OCI-M2 (cell line): Measurements from ENCODE around the gene PHKA1.
"Not testable (repeated sequence)": the region's sequence is repeated elsewhere in the genome, so short reads cannot be mapped to it uniquely, and the experiment has no call there.

Source experiments
- DNase-seq: peaks from one replicate; lab custom pipeline; 2025; ENCODE audit not compliant: unreplicated experiment; lab: John Stamatoyannopoulos, UW

PHKA1 gene

DNA sequence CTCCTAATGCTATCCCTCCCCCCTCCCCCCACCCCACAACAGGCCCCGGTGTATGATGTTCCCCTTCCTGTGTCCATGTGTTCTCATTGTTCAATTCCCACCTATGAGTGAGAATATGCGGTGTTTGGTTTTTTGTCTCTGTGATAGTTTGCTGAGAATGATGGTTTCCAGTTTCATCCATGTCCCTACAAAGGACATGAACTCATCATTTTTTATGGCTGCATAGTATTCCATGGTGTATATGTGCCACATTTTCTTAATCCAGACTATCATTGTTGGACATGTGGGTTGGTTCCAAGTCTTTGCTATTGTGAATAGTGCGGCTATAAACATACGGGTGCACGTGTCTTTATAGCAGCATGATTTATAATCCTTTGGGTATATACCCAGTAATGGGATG is 44.6 kb downstream of the PHKA1 start:
- not testable (repeated sequence) for DNase-seq

DNA sequence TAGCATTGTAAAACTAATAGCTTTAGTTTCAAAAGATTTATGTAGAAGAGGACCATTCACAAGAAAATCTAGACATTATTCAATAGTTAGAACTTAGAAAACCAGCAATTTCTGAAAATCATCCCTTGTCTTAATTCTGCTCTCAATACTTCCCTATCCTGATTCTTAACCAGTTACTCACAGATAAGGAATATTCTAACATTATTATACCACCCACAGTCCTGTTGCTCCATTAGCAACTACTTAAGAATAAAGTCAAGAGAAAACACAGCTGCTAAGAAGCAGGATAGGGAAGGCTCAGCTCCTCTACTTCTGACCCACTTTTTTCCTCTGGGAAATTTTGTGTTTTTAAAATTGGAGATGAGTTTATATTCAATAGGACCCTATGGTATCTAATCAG is 47.7 kb downstream of the PHKA1 start:
- no peak for DNase-seq

DNA sequence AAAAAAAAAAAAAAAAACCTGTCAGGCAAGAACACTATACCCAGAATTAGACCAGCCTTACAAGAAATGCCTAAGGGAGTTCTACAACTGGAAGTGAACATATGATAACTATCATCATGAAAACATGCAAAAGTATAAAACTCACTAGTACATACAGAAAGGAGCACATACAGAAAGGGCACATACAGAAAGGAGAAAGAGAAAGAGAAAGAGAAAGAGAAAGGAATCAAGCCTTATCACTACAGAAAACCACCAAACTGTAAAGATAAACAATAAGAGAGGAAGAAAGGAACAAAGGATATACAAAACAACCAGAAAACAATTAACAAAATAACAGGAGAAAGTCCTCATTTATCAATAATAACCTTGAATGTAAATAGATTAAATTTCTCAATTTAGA is 50.4 kb downstream of the PHKA1 start:
- DNase-seq: no peak

DNA sequence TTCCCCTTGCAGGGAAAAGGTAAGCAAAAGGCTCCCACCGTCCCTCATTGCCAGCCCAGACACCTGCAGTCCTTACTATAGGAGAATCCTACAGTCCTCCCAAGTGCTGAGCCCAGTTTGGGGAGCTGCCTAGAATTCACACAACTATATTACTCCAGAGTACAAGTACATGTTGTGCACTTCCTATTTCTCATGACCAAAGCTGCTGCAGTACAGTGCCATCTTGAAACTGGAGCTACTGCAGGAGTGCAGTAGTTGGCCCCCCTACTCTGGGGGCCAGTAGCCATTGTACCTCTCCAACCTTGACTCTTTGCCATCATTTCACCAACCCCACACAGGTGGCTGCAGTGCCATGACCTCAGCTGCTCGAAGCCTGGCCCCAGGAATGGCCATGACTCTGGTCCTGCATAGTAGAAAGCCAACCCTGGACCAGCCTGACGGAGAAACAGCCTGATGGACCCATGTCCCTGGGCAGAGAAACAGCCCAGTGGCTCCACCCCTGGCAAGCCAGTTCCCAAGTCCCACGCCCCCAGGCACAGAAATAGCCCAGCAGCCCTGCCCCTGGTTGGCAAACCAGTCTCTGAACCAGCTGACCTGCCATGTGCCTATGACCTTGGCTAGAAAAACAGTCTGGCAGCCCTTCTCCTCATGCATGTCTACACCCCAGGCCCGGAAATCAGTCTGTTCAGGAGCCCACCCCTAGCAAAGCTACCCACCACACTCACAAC is 51.9 kb downstream of the PHKA1 start:
- DNase-seq: no peak

DNA sequence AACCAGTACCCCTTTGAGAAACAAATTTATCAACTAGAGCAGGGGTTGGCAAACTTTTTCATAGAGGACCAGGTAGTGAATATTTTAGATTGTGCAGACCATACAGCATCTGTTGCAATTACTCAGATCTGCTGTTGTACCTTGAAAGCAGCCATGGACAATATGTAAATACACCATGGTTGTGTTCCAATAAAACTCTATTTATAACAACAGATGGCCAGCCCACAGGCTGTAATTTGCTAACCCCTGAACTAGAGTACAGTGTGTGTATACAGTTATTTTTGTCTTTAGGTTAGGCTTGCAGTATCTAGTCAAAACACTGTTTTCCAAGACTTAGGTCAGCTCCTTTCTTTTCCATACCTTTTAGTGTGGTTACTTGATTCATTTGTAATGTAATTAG is 54.4 kb downstream of the PHKA1 start:
- DNase-seq: no peak

DNA sequence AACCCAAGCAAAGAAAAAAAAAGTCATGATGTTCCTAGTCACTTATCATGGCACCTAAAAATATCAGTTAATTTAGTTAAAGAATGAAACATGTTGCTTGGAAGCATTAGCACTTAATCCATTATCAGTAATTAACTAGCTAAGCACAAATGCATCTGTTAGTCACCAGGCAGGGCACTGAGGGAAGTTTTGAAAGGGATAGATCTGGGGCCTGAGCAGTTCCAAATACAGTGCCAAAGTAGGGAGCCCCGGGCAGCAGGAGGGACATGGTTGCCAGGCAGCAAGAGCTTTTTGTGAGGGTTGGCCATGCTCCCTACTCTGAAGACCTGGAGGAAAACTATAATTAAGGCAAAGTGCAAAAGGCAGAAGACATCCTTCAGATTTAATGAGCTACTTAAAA is 62.0 kb downstream of the PHKA1 start:
- no peak for DNase-seq

DNA sequence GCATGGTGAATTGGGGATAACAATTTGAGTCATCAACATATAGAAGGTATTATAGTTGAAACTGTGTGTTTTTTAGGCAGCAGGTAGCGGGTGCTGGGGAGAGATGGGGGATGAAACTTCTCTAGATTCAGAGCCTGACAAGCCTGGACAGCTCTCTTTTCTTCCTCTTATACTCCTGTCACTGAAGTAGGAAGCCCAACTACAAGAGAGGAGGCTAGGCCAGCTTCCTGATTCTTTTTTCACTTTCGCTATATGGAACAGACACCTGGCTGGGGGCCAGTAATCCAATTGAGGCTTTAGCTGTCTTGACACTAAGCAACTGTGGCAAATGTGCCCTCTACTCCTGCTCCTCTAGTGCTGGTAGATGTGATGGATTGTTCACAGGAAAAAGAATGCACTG is 69.2 kb downstream of the PHKA1 start:
- DNase-seq: no peak

DNA sequence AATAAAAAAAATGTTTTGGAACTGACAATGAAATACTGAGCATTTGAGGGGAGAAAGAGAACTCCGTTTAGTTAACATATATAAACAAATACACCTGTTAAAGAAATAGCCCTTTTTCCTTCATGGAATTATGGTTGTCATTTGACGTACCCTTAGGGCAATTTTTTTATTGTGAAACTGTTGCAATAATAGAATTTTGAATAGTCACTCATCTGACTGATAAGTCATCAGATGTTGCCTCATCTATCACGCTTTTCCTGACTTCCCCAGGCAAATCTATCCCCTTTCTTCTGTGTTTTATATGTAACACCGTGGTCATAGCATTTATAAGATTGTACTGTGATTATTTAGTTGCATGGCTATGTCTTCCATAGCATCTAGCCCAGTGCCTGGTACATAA is 72.5 kb downstream of the PHKA1 start:
- DNase-seq: no peak

DNA sequence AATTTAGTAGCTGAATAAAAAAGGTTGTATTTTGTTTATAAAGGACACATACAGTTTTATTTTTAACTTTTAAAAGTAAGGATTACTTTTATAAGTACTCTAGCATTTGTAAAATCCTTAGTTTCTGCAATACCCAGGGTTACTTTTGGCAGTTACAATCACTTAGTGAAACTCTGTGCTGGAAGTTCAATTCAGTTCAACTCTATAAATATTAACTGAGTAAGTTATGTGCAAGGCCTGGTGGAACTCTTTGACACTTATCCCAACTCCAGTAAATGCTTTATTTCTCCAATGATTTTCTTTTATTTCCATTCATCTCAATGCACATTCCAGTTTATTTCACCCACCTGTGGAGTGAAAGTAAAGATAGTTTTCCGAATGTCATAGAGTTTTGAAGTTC is 78.2 kb downstream of the PHKA1 start:
- DNase-seq: no peak

DNA sequence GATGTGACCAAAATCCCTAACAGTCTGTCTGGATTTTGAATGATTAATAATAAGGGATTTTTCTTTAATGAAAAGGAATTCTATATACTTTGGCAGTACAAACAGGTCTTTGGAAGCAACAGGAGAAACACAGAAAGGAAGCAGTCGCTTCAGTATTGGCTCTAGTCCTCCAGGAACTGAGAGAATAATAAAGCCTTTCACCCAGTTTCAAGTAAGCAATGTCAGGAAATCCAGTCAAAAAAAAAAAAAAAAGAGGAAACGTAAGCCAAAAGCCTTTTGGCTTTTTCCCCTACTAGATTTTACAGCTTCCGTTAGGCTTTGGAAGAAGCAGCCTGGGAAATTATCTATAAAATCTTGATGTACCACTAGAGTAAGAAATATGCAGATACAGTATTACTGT is 79.8 kb downstream of the PHKA1 start:
- no peak for DNase-seq

DNA sequence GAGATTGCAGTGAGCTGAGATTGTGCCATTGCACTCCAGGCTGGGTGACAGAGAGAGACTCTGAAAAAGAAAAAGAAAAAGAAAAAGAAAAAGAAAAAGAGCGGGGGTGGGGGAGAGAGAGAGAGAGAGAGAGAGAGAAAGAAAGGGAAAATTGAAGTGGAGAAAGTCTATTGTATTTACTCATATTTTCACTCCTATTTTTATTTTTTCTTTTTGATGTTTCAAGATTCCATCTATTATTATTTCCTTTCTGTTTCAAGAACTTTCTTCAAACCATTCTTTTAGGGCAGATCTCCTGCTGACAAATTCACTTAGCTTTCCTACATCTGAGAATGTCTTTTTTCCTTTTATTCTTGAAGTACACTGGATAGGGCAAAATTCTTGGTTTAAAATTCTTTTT is 83.9 kb downstream of the PHKA1 start:
- DNase-seq: no peak

DNA sequence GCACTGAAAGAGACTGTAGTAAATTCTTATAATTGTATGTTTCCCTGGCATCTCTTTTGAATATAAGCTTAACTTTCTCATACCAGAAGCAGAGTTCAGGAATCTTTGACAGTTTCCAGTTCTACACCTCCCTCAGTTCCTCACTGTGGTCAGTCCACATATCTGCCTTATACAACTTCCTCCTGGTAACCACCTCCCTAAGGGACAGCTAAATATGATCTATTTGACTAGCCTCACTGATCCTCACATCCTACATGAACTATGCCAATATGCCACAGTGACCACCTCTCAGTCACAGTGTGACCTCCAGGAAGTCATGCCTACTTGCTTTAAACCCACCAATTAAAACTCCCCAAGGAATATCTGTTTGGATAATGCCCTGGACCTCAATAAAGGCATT is 89.9 kb downstream of the PHKA1 start:
- no peak for DNase-seq

DNA sequence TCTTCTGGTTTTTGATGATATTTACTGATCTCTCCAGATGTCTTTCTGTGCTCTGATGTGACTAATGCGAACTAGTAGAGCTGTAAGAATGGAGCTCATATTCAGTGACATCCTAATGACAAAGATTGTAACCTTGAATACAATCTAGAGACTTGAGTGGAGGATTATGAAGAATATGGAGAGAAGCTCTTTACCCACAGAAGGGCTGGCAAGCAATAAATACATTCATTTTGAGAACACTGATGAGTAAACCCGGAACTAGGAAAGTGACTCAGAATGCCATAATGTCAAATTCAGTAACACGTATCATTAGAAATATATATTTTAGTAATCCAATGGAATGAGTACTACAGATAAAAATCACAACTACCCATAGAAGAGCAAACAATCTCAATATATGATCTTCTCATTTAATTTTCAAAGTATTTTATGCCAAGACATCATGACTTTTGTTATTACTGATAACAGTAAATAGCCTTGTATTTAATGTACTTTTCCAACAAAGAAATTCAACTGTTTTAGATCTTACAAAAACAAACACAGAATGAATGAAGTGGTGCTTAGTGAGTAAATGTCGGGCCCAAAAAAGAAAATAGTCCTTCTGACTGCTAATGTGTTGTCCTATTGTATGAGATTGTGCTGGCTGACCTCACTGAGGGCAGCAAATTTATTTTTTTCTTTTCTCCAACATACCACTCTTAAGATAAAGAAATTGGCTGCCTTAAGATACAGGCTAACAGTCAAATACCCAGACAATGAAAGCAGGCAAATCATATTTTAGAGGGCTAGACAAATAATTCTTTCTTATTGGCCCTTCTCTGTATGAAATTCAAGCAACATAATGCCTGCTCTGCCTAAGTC is 92.3 kb downstream of the PHKA1 start:
- DNase-seq: no peak

DNA sequence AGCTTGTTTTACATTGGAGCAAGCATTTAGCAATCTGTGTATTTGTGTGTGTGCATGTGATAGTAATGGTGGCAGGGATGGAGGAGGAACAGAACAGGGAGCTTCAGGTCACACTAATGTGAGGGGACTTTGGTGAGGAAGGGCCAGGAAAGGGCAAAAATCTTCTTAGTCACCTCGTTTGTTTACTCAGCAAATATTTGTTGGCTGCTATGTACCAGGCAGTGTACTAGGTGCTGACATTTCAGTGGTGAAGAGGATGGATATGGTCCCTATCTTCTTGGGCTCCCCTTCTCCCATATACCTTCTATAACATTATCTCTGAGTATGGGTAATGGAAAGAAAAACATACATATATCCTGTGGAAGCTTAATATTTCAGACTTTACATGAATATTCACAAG is 92.9 kb downstream of the PHKA1 start:
- DNase-seq: no peak

DNA sequence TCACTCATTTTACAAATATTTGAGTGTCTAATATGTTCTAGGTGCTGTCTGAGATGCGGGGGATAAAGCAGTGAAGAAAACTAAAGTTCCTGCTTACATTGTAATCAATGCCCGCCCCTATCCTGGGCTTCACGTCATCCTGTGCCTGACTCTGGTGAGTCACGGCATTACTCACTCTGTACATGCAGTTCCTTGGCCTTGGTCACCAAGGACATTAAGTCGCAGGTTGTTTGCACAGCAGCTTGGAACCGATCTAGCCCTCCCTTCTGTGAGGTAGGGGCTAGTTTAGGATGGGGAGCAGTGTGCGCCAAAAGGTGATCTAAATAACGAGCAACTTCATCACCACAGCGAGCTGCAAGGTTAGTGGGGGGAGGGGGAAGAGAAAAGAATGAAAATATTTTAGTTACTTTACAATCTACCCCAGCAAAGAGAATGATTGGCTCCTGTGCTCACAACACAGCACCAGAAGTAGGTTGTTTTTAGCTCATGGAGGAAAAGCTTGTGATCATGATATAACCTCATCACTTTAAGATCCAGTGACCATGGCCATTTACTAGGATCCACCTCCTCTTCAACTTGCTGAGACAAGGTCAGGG is 93.5 kb downstream of the PHKA1 start:
- no peak for DNase-seq

DNA sequence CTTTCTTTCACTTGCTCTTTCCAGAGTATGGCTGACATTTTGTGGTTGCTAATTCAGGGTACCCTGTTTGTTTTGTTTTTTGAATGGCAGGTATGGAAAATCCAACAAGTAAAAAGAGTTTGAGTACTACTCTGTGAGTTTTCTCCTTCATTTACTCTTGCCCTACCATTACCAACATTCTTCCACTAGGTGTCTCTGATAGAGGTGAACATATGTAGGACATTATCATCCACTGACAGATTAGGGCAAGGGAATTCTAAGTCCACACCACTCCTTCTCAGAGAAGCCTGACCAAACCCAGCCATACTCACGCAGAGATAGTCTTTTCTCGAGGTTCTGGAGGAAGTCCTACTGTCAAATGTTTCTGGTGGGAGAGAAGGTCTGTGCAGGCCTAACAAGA is 104.8 kb downstream of the PHKA1 start:
- DNase-seq: no peak

DNA sequence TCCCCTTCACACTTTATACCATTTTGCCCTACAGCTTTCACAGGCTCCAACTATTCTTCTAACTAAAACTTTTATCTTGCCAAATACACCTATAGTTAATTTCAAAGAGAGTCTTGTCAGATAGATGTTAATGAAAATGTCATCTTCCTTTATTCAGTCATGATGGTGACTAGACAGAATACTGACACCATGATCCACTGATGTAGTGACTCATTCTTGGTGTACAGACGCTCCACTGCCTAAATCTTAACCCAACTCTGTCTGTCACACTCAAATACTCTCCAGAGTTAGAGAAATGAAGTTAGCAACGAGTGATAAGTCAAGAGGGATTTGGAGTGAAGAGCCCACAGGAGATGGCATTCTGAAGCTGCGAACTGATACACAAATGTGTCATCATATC is 109.4 kb downstream of the PHKA1 start:
- DNase-seq: no peak

DNA sequence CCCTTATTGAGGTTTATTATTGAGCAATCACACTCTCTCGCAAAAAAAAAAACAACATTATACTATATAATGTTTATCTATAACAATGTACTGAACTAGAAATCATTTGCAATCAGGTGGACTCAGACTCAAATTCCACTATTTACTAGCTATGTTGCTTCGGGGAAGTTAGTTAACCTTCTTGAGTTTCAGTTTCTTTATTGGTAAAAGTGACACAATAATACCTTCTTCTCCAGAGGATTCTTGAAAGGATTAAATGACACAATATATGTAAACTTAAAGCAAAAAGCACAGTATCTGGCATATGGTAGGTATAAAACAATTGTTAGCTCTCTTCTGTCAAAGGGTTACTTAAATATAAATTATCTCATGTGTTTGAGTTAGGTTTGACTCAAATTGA is 110.0 kb downstream of the PHKA1 start:
- no peak for DNase-seq

DNA sequence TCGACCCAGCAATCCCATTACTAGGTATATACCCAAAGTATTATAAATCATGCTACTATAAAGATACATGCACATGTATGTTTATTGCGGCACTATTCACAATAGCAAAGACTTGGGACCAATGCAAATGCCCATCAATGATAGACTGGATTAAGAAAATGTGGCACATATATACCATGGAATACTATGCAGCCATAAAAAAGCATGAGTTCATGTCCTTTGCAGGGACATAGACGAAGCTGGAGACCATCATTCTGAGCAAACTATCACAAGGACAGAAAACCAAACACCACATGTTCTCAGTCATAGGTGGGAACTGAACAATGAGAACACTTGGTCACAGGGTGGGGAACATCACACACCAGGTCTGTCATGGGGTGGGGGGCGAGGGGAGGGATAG is 123.1 kb downstream of the PHKA1 start:
- not testable (repeated sequence) for DNase-seq

DNA sequence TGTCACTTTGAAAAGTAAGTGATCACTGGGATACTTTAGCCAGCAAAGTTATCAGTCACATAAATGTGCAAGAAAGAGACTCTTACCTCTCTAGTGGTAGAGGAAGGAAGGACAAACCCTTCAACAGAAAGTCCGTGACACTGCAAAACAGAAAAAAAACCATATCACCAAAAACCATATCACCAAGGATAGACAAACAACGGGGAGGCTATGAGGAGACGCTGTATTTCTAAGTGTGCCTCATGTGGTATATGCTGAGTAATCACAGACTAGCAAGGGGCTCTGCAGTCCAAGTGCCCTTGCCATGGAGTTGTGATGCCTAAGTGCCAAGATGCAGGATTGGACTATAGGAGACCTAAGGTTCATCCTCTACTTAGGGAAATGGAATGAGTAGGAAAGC is 129.9 kb downstream of the PHKA1 start:
- no peak for DNase-seq

DNA sequence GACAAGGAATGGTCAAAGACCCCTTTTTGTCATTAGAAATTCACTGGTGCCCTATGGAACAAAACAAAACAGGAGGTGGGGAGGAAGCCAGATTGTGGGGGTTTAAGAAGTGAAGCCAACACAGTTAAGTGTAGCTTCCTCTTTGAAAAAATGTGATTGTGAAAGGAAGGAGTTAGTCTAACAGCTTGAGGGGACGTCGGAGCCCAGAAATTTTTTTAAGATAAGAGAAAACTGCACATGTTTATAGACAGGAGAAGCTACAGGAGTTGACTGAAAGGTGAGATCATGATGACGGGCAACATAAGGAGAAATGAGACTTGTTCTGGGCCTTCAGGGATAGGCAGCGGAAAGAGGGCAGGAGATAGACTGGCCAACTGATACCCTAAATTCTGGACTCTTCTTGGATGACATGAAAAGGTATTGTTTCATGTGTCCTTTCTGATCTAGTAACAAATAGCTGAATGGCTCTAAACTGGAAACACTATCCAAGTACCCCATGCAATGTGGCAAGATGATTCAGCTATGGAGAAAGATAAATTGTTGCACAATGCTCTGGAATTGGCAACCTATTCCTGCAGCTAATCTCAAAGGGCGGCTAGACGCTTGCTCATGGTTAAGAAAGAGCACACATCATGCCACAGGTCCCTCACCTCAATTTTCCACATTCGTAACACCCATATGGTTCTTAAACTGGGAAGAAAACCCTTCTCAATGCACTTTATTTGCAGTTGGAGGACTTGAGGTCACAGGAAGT is 137.8 kb downstream of the PHKA1 start:
- DNase-seq: no peak

DNA sequence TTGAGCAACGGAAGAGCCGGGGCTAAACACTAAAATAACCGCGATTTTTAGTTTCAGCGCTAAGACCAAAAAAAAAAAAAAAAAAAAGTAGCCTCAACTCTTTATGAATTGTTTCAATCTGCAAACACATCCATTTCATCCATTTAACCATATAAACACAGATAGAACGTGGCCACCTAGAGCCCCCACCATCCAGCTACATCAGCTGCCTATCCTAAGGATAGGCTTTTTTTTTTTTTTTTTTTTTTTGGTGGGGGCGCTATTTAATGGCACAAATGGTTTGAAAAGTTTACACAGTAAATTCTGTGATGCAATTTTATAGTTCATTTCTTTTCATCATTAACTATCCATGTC is 141.0 kb downstream of the PHKA1 start:
- DNase-seq: no peak
